ENCODE data around the gene GPER1.
"Not testable (repeated sequence)": the region's sequence is repeated elsewhere in the genome, so short reads cannot be mapped to it uniquely, and the experiment has no call there.

The GPER1 gene

GRCh38 chr7:1136841-1137516, 49.1 kb downstream of the GPER1 start:
- Mint-ChIP-seq H3K4me3 (peak overlapping the region; percentile 83 to 91 (median 89)), H3K27me3 (ENCODE audit: low read depth) (no peaks in the 10 kb centered on the region), H3K27ac (peak overlapping the region in 2 of 3 experiments; percentile 23 to 57), H3K36me3 (ENCODE audit: low read depth) (peaks cover 18% of the 10 kb centered on the region), H3K9me3 (peaks cover 10% of the 10 kb centered on the region), H3K4me1 (peaks cover 10% of the 10 kb centered on the region)
- no peak for TF ChIP-seq CTCF (IDR thresholded peaks at IDR 0.05; ENCODE audit: unreplicated experiment in 3 of 3)

- H3K36me3 Mint-ChIP-seq (ENCODE audit: low read depth), result peaks cover 13% of the 10 kb centered on the region
- H3K27me3 Mint-ChIP-seq (ENCODE audit: low read depth), result no peaks in the 10 kb centered on the region
- H3K27ac Mint-ChIP-seq, result peak overlapping the region; percentile 44 to 85 (median 78)
- H3K4me1 Mint-ChIP-seq, result peaks cover 10% of the 10 kb centered on the region
- peaks cover 9% of the 10 kb centered on the region for H3K9me3 Mint-ChIP-seq
- H3K4me3 Mint-ChIP-seq, result peak overlapping the region; percentile 90 to 94 (median 91)
- TF ChIP-seq CTCF (IDR thresholded peaks at IDR 0.05; ENCODE audit: unreplicated experiment in 3 of 3), result no peak
These were observed 49.7 kb downstream of the GPER1 start for GRCh38 chr7:1137517-1138167.

GRCh38 chr7:1140476-1141104, 52.7 kb downstream of the GPER1 start:
- peak overlapping the region; percentile 35 to 69 (median 61) for H3K4me3 Mint-ChIP-seq
- no peak overlapping the region for H3K27ac Mint-ChIP-seq
- H3K36me3 Mint-ChIP-seq (ENCODE audit: low read depth), result no peaks in the 10 kb centered on the region
- peaks cover 10% of the 10 kb centered on the region for H3K4me1 Mint-ChIP-seq
- TF ChIP-seq CTCF (IDR thresholded peaks at IDR 0.05; ENCODE audit: unreplicated experiment in 3 of 3), result no peak
- H3K9me3 Mint-ChIP-seq, result no peaks in the 10 kb centered on the region
- no peaks in the 10 kb centered on the region for H3K27me3 Mint-ChIP-seq (ENCODE audit: low read depth)

GRCh38 chr7:1141651-1142050, 53.7 kb downstream of the GPER1 start:
- Mint-ChIP-seq H3K27ac (no peak overlapping the region), H3K27me3 (ENCODE audit: low read depth) (no peaks in the 10 kb centered on the region), H3K4me1 (peaks cover 8% of the 10 kb centered on the region), H3K4me3 (peak overlapping the region in 1 of 3 experiments; percentile 8), H3K36me3 (ENCODE audit: low read depth) (no peaks in the 10 kb centered on the region), H3K9me3 (no peaks in the 10 kb centered on the region)
- TF ChIP-seq CTCF (IDR thresholded peaks at IDR 0.05; ENCODE audit: unreplicated experiment in 3 of 3), result no peak

- H3K9me3 Mint-ChIP-seq, result no peaks in the 10 kb centered on the region
- H3K27ac Mint-ChIP-seq, result peak overlapping the region in 1 of 3 experiments; percentile 23
These were observed 54.2 kb downstream of the GPER1 start for GRCh38 chr7:1142051-1142635.

GRCh38 chr7:1143031-1143430, 55.1 kb downstream of the GPER1 start:
- H3K27ac Mint-ChIP-seq; H3K4me3 Mint-ChIP-seq; H3K9me3 Mint-ChIP-seq; H3K4me1 Mint-ChIP-seq; H3K36me3 Mint-ChIP-seq (ENCODE audit: low read depth); H3K27me3 Mint-ChIP-seq (ENCODE audit: low read depth): not testable (repeated sequence)

More at GRCh38 chr7:1142051-1142635, 54.2 kb downstream of the GPER1 start:
- Mint-ChIP-seq H3K4me1 (peaks cover 3% of the 10 kb centered on the region), H3K4me3 (peak overlapping the region in 1 of 3 experiments; percentile 42), H3K27me3 (ENCODE audit: low read depth) (no peaks in the 10 kb centered on the region), H3K36me3 (ENCODE audit: low read depth) (no peaks in the 10 kb centered on the region)
- TF ChIP-seq CTCF (IDR thresholded peaks at IDR 0.05; ENCODE audit: unreplicated experiment in 3 of 3), result no peak

Data from nephron (organoid).